Iris pigment epithelial cell (primary cell): ENCODE results near the gene SCAMP2.

Source experiments
- DNase-seq: peaks from one replicate; pipeline ENCODE4 v3.0.0-alpha.2; 2011; ENCODE audit warnings: low read depth

SCAMP2 gene

DNA sequence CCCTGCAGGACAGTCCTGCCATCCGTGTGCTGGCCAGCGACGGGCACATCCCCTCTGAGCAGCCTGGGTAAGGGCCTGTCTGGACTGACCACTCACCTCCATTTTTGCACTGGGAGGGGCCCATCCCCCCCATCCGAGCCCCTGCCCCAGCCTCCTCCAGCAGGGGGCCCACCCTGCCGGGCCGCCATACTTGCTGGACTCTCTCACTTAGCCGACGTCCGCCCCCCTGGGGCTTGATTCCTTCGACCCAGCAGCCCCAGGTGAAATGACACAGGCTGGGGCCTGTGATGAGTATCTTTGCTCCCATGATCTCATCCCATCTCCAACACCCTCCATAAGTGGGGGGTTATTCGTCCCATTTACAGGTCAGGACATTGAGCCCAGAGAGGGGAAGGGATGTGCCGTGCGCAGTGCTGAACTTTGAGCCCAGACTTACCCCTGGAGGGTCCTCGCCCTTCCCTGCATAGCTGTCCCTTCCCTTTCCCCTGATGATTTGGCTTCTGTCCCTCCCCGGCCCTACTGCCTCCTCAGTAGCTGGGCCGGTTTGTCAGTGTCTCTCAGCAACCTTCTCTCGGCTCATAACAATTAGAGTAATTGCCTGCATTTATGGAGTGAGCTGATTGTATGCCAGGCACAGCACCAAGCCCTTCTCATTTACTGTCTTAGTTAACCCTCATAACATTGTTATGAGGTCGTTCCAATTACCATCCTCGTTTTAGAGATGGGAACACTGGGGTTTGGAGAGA, 56.4 kb downstream of the SCAMP2 start:
- no peak for DNase-seq

GRCh38 chr15:74815961-74816360, 57.2 kb downstream of the SCAMP2 start:
- no peak for DNase-seq

DNA sequence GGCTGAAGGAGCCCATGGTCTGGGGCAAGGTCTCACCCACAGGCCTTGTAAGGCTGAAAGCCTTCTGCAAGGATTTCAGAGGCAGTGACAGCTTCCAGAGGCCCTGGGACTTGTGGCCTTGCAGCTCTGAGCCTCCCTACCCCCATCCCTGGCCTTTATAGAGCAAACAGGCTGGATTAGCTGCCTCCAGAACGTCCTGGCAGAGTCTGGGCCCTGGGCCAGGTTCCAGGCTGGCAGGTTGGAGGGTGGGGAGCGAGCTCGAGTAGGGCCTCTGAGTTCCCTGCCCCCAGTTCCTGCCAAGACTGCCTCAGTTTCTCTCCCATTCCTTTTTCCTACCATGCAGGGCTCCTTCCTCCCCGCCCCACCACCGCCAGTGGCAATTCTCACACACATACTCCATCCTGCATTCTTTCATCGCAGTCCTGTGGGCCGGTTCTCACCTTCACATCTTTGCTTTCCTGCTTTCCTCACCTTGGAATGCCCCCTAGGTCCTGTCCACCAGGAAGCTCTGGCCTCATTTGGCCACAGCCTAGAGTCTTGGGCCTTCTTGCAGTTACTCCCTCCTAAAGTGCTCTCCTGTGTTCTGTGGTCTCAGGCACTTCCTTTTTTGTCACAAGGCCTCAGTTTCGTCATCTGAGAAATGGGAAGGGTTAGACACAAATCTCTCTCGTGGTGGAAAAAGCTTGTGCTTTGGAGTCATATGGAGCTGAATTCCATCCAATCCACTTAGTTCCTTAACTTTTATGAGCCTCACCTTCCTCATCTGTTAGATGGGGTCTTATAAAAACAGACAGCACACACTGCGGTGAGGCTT, 57.8 kb downstream of the SCAMP2 start:
- DNase-seq = no peak

GRCh38 chr15:74812533-74812932, 60.6 kb downstream of the SCAMP2 start, which contains the start of gene LMAN1L:
TSS of gene LMAN1L (plus strand) at chr15:74812835. CDS start at chr15:74812855, 20 bp downstream.
- DNase-seq = no peak

- DNase-seq = no peak
Measured at GRCh38 chr15:74809956-74810355, 63.2 kb downstream of the SCAMP2 start.

- no peak for DNase-seq
Measured at GRCh38 chr15:74809242-74809641, 63.9 kb downstream of the SCAMP2 start.

DNA sequence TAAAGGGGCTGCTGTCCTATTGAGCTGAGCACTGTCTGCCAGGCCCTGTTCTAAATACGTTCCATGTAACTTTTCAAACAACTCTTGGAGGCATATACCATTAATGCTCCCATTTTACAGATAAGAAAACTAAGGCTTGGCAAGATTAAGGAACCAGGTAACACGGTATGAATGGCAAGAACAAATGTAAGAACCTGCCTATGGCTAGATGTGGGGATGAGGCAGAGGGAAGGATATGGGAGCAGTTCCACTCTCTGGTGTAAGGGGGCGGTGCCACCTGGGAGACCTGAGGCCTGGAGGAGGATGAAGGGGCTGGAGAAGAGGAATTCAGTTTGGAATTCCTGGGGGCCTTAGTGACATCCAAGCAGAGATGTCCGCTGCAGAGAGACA, 64.3 kb downstream of the SCAMP2 start:
- no peak for DNase-seq

DNA sequence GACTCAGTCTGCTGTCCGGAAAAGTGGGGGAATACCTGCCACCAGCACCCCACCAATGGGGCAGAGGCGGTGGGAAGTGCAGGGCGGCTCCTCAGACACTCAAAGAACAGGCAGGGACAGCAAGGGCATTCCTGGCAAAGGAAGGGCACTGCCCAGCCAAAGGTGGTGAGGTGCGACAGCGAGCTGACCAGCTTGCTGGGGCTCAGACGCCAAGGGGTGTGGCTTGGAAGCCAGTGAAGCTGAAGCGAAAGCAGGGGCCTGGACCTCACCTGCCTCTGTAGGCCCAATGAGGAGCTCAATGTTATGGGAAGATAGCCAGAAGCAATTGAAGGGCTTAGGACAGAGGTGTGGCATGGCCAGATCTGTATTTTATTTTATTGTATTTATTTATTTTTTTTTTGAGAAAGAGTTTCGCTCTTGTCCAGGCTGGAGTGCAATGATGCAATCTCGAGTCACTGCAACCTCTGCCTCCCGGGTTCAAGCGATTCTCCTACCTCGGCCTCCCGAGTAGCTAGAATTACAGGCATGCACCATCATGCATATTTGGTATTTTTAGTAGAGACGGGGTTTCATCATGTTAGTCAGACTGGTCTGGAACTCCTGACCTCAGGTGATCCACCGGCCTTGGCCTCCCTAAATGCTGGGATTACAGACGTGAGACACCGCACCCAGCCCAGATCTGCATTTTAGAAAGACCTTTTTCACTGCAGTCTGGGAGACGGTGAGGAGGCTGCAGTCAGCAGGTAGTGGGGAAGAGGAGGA, 64.9 kb downstream of the SCAMP2 start:
- DNase-seq = peak; percentile 20

- peak; percentile 25 for DNase-seq
Measured at GRCh38 chr15:74807282-74807681, 65.9 kb downstream of the SCAMP2 start.

- DNase-seq = no peak
Measured at GRCh38 chr15:74804935-74805334, 68.2 kb downstream of the SCAMP2 start.

GRCh38 chr15:74802862-74803447, 70.2 kb downstream of the SCAMP2 start:
- no peak for DNase-seq

GRCh38 chr15:74802290-74802689, 70.9 kb downstream of the SCAMP2 start:
- DNase-seq = no peak

GRCh38 chr15:74801311-74801997, 71.7 kb downstream of the SCAMP2 start:
- DNase-seq = no peak

DNA sequence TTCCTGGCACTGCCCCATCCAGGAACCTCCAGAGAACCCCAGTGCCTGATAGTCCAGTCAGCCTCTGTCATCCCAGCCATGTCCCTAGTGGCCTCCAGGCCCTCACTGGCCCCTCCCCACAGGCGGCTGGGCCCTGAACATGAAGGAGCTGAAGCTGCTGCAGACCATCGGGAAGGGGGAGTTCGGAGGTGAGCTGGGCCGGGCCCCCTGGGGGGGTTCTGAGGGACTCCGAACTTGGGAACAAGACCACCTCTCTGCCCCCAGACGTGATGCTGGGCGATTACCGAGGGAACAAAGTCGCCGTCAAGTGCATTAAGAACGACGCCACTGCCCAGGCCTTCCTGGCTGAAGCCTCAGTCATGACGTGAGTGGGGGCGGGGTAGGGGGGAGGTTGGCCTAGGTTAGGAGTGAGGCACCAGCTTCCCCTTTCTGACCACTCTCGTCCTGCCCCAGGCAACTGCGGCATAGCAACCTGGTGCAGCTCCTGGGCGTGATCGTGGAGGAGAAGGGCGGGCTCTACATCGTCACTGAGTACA, 72.5 kb downstream of the SCAMP2 start:
- no peak for DNase-seq

DNA sequence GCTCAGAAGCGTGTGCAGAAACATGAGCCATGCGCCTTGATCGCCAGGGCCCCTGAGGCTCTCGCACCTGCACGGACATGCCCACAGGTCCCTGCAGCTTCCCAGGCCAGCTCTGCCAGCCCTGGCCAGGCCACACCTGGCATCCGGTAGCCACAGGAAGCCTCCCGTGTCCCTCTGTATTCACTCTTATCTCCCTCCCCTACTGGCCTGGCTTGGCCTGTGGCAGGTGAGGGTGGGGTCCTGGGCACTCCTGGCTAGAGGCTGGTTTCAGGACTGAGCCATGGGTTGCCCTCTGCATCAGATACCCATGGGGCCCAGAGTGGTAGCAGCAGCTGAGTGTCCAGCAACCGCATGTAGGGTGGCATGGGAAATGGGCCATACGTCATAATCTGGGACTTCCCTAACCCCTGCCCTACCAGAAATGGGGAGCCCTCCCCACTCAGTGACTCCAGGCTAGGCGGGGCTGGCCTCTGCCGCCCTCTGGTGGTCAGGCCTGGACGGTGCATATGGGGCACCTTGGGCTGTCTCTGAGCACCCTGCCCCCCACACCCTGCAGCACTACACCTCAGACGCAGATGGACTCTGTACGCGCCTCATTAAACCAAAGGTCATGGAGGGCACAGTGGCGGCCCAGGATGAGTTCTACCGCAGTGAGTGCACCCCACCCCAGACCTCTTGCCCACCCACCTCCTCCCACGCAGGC, 73.2 kb downstream of the SCAMP2 start:
- peak; percentile 53 for DNase-seq

DNA sequence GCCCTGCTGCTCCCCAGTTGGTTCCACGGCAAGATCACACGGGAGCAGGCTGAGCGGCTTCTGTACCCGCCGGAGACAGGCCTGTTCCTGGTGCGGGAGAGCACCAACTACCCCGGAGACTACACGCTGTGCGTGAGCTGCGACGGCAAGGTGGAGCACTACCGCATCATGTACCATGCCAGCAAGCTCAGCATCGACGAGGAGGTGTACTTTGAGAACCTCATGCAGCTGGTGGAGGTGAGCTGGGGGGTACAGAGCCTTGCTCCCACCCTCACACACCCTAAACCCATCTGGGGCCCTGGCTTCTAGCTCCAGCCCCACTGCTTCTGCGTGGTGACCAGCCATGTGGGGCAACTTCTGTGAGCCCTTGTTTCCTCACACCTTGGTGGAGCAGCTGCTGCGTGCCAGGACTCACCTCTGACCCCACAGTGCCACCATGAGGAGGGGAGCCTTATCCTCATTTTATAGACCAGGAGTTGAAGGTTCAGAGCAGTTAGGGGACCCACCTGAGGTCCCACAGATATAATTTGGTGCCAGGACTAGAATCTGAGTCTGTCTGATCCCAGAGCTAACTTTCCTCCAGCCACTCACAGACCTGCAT, 73.8 kb downstream of the SCAMP2 start:
- no peak for DNase-seq

GRCh38 chr15:74798388-74799254, 74.5 kb downstream of the SCAMP2 start:
- no peak for DNase-seq

DNA sequence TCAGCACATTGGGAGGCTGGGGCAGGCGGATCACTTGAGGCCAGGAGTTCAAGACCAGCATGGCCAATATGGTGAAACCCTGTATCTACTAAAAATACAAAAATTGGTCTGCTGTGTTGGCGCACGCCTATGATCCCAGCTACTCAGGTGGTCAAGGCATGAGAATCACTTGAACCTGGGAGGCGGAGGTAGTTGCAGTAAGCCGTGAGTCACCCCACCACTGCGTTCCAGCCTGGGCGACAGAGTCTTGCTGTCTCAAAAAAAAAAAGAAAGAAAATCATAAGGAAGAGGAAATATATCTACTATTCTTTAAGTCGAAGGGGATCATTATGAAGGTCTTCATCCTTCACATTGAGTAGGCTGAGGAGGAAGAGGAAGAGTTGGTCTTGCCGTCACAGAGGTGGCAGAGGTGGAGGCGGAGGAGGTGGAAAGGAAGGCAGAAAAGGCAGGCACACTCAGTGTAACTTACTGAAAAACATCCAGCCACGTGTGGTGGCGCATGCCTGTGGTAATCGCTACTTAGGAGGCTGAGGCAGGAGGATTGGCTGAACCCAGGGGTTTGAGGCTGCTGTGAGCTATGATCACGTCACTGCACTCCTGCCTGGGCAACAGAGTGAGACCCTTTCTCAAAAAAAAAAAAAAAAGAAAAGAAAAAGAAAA, 77.1 kb downstream of the SCAMP2 start:
- no peak for DNase-seq

DNA sequence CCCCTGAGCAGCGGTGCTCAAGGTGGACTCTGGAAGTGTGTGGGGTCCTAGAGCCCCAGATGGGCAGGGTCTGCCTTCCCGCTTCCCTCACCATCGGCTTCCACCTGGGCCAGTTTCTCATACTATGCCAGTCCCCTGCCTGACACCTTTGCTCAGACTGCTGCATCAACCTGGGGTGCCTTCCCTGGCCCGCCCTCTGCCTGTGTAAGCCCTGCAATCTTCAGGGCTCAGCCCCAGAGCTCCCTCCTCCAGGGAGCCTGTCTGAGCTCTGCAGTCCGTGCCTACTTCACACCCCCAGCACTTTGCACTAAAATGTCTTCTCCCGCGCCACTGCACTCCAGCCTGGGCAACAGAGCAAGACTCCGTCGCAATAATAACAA, 78.2 kb downstream of the SCAMP2 start:
- DNase-seq = no peak
